Activated CD4-positive, alpha-beta T cell treated with anti-CD3 and anti-CD28 coated beads, Interleukin-2, amount 50 U/mL, for 16 hours (primary cell): Measurements from ENCODE around the gene RHOD.

Experiments used
- DNase-seq: peaks from one replicate; pipeline ENCODE4 v3.0.0-alpha.2; 2020

Gene RHOD

DNA sequence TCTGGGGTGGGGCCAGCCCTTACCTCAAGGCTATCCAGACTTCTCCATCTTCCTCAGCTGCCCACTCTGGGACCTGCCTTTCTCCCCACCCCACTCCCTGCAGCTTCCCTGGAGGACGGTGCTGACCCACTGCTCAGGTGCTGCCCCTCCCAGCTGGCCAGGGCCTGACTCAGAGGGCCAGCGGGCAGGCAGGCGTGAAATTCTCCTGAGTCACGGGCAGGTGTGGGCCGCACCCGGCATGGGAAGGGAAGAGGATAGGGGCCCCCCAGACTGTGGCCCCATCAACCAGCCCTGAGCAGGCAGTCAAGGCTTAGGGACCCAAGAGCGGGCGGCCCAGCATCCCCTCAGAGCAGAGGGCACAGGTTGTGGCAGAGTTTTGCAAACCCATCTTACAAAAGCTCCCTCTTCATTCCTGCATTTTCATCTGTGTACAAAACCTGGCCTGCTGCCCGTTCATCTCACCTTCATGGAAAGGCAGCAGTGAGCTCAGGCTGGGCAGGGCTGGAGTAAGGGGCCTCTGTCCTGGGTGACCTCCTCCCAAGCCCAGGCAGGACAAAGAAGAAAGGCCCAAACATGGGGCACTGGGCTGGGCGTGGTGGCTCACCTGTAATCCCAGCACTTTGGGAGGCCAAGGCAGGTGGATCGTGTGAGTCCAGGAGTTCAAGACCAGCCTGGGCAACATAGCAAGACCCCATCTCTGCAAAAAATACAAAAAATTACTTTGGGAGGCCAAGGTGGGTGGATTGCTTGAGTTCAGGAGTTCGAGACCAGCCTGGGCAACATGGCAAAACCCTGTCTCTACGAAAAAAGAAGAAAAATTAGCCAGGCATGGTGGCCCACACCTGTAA lies 6.1 kb downstream of the RHOD start:
- DNase-seq: no peak

DNA sequence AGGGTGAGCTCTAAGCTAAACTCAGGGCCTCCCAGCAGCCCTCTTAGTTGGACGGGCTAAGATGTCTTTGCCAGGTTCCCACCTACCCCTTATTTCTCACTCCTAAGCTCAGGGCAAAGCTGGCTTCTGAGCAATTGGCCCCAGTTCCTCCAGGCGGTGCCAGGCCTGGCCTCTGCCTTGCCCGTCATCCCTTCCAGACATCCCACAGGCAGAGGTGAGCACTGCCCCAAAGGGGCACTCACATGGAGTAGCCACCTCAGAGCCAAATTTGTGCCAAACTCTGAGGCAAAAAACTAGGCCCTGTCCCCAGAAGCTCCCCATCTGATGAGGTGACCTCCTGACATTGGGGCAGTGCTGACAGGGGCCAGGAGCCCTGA lies 9.7 kb downstream of the RHOD start:
- no peak for DNase-seq

GRCh38 chr11:67071420-67072284 lies 15.0 kb downstream of the RHOD start:
- peak; percentile 71 for DNase-seq

- no peak for DNase-seq
These were observed 15.6 kb downstream of the RHOD start for GRCh38 chr11:67072295-67072694.

- no peak for DNase-seq
These were observed 17.3 kb downstream of the RHOD start for GRCh38 chr11:67073908-67074307.

GRCh38 chr11:67076202-67076601 lies 19.6 kb downstream of the RHOD start:
- DNase-seq: no peak

DNA sequence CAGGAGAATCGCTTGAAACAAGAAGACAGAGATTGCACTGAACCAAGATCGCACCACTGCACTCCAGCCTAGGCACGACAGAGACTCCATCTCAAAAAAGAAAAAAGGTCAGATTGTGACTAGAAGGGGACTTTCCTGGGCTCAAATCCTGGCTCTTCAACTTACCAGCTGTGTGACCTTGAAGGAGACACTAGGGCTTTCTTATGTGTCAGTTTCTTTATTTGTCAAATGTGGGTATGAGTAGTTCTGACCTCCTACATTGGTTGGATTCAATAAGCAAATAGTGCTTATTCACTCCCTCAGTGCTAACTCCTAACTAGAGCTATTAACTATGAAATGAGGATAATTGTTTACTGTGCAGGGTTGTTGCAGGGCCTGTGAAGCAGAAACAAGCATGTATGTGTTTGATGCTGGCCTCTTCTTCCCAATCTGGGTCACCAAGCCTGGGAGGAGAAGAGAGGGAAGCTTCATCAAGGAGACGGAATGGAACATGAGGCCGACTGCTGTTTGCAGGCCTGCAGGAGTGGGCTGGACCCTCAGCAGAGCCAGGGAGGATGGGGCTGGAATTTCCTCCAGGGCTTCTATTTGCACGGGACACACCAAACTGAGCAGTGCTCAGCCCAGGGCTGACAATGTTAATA lies 22.5 kb downstream of the RHOD start:
- peak; percentile 64 for DNase-seq

- DNase-seq: no peak
These were observed 25.6 kb downstream of the RHOD start for GRCh38 chr11:67082071-67082791.

DNA sequence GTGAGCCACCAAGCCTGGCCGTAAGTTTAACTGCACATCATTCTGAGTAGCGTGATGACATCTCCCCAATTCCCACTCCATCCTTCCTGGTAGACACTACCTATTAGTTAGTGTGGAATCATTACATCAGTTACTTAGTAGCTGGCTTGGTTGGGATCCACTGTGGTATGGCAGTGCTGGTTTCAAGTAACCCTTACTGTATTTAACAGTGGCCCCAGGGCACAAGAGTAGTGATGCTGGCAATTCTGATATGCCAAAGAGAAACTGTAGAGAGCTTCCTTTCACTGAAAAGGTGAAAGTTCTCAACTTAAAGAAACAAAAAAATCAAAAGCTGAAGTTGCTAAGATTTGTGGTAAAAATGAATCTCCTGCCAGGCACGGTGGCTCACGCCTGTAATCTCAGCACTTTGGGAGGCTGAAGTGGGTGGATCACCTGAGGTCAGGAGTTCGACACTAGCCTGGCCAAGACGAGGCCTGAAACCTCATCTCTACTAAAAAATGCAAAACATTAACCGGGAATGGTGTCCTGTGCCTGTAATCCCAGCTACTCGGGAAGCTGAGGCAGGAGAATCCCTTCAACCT lies 27.2 kb downstream of the RHOD start:
- no peak for DNase-seq

GRCh38 chr11:67085617-67086016 lies 29.0 kb downstream of the RHOD start:
- no peak for DNase-seq

DNA sequence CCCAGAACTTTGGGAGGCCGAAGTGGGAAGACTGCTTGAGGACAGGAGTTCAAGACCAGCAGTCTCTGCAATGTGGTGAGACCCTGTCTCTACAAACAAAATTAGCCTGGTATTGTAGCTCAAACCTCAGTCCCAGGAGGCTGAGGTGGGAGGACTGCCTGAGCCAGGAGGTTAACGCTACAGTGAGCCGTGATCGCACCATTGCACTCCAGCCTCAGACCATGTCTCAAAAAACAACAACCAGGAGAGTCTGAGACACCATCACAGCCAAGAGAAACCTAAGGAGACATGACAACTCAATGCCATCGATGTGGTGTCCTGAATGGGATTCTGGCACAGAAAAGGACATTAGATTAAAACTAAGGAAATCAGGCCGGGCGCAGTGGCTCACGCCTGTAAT lies 34.1 kb downstream of the RHOD start:
- DNase-seq: no peak

GRCh38 chr11:67095214-67095507 lies 38.5 kb downstream of the RHOD start:
- no peak for DNase-seq

DNA sequence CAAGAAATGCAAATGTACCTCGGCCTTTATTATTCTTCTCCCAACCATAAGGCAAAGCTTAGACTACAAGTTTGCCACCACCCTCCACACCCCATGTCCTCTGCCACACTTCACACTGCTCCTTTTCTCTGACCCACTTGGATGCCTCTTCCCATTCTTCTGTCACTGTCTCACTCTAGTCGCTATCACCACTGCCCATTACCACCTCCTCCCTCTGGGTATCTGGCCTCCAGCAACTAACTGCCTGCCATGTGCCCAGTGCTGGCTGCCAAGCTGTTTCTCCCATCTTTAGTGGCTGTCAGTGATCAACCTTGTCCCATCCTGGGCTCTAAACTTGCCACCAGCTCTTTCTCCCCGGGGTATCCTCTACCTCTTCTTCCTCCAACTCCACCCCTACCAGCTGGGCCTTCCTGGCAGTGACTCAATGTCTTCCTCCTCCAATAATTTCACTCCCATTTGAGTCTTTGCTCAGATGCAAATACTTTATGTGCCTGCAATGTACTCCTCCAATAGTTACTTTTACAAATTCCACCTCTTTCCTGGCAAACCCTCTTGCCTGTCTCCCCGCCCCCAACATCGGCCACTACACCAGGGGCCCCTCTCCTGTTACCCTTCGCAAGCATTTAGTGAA lies 42.3 kb downstream of the RHOD start:
- DNase-seq: no peak

- DNase-seq: no peak
These were observed 43.2 kb downstream of the RHOD start for GRCh38 chr11:67099831-67100324.

- DNase-seq: no peak
These were observed 46.0 kb downstream of the RHOD start for GRCh38 chr11:67102664-67103063.

- no peak for DNase-seq
These were observed 49.3 kb downstream of the RHOD start for GRCh38 chr11:67105964-67106363.

- no peak for DNase-seq
These were observed 54.6 kb downstream of the RHOD start for GRCh38 chr11:67111261-67111660.

- no peak for DNase-seq
These were observed 56.6 kb downstream of the RHOD start for GRCh38 chr11:67113231-67113721.

DNA sequence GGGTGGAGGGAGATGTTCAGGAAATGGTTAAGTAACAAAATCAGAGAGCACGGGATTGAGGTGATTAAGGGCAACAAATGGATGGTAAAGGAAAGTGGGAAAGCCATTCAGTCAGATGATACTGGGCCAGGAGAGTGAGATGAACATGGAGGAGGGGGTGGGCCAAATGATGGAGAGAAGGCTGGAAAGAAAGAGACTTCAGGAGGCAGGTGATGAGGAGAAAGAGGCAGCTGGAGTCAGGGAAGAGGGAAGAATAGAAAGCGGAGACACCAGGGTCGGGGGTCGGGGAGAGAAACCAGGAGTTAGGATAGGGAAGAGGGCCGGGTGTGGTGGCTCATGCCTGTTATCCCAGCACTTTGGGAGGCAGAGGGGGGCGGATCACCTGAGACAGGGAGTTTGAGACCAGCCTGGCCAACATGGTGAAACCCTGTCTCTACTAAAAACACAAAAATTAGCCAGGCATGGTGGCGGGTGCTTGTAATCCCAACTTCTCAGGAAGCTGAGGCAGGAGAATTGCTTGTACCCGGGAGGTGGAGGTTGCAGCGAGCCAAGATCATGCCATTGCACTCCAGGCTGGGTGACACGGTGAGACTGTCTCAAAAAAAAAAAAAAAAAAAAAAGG lies 57.7 kb downstream of the RHOD start:
- no peak for DNase-seq

GRCh38 chr11:67116758-67117105 lies 60.1 kb downstream of the RHOD start:
- no peak for DNase-seq

DNA sequence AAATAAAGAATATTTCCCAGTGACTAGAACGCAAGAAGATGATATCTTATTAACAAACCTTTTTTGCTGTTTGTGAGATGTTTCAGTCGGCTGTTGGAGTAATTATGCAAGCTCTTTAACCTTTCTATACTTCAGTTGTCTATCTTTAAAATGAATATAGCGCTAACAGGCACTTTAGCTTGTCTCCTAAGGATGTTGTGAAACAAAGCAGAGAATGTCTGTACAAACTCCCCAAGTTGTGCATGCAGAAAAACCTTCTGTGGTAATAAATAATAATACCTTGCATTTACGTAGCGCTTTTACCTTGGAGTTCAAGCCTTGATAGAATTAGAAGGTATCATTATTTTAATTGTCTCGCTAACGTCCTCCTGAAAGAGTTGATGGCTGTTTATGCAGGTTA lies 60.5 kb downstream of the RHOD start:
- no peak for DNase-seq
